ENCODE results near the gene DALRD3.
"Not testable (repeated sequence)": the region's sequence is repeated elsewhere in the genome, so short reads cannot be mapped to it uniquely, and the experiment has no call there.

Gene DALRD3

DNA sequence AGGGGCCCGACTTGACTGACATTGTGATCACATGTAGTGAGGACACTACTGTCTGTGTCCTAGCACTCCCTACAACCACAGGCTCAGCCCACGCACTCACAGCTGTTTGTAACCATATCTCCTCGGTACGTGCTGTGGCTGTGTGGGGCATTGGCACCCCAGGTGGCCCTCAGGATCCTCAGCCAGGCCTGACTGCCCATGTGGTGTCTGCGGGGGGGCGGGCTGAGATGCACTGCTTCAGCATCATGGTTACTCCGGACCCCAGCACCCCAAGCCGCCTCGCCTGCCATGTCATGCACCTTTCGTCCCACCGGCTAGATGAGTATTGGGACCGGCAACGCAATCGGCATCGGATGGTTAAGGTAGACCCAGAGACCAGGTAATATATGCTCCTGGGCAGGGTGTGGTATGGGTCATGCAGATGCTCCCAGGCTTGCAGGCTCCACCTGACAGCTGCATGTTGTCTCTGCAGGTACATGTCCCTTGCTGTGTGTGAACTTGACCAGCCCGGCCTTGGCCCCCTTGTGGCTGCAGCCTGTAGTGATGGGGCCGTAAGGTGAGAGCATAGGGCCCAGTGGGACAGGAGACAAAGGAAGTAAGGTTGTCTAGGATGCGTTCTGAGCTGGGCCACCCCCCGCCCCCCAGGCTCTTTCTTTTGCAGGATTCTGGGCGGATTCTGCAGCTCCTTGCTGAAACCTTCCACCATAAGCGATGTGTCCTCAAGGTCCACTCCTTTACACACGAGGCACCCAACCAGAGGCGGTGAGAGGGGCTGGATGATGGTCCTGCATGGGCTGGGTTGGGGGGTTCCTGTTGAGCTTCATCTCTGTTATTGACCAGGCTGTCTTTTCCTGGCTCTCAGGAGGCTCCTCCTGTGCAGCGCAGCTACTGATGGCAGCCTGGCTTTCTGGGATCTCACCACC, 4.4 kb downstream of the DALRD3 start:
- DNase-seq (ENCODE audit: extremely low spot score), result peak; percentile 52

DNA sequence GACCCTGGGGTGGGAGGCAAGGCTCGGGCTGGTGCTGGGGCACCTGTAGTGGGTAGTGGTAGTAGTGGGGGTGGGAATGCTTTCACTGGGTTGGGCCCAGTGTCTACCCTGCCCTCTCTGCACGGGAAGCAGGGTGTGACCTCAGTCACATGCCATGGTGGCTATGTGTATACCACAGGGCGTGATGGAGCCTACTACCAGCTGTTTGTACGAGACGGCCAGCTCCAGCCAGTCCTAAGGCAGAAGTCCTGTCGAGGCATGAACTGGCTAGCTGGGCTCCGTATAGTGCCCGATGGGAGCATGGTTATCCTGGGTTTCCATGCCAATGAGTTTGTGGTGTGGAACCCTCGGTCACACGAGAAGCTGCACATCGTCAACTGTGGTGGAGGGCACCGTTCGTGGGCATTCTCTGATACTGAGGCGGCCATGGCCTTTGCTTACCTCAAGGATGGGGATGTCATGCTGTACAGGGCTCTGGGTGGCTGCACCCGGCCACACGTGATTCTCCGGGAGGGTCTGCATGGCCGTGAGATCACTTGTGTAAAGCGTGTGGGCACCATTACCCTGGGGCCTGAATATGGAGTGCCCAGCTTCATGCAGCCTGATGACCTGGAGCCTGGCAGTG, 5.2 kb downstream of the DALRD3 start:
- no peak for DNase-seq (ENCODE audit: extremely low spot score)
- ChIA-PET CTCF (interaction anchor here (0.8 to 11.8 kb wide), 10 partner anchors 8 to 436 kb away, joined by 3 to 131 read pairs (median 4); partner anchors contain the start of genes DALRD3, NDUFAF3 and P4HTM), POLR2A (interaction anchor here (1.9 to 2.6 kb wide), 2 partner anchors 13 to 16 kb away, joined by 7 to 12 read pairs; partner anchors contain the start of gene IMPDH2)
- TF ChIP-seq, protein P1, sequence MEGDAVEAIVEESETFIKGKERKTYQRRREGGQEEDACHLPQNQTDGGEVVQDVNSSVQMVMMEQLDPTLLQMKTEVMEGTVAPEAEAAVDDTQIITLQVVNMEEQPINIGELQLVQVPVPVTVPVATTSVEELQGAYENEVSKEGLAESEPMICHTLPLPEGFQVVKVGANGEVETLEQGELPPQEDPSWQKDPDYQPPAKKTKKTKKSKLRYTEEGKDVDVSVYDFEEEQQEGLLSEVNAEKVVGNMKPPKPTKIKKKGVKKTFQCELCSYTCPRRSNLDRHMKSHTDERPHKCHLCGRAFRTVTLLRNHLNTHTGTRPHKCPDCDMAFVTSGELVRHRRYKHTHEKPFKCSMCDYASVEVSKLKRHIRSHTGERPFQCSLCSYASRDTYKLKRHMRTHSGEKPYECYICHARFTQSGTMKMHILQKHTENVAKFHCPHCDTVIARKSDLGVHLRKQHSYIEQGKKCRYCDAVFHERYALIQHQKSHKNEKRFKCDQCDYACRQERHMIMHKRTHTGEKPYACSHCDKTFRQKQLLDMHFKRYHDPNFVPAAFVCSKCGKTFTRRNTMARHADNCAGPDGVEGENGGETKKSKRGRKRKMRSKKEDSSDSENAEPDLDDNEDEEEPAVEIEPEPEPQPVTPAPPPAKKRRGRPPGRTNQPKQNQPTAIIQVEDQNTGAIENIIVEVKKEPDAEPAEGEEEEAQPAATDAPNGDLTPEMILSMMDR (IDR thresholded peaks at IDR 0.05; ENCODE audit: control extremely low read depth, extremely low read depth, low read depth, missing control alignments), result no peak

More for the DNA sequence above, 4.4 kb downstream of the DALRD3 start:
- POLR2A ChIA-PET, result interaction anchor here (1.0 to 2.6 kb wide), 3 partner anchors 15 to 24 kb away, joined by 3 to 12 read pairs (median 11); partner anchors contain the start of gene IMPDH2
- CTCF ChIA-PET, result interaction anchor here (1.1 to 11.8 kb wide), 8 partner anchors 7 to 435 kb away, joined by 3 to 131 read pairs (median 4); partner anchors contain the start of genes DALRD3, NDUFAF3 and P4HTM
- TF ChIP-seq, protein P1 (IDR thresholded peaks at IDR 0.05; ENCODE audit: control extremely low read depth, extremely low read depth, low read depth, missing control alignments), result peak; percentile 71

DNA sequence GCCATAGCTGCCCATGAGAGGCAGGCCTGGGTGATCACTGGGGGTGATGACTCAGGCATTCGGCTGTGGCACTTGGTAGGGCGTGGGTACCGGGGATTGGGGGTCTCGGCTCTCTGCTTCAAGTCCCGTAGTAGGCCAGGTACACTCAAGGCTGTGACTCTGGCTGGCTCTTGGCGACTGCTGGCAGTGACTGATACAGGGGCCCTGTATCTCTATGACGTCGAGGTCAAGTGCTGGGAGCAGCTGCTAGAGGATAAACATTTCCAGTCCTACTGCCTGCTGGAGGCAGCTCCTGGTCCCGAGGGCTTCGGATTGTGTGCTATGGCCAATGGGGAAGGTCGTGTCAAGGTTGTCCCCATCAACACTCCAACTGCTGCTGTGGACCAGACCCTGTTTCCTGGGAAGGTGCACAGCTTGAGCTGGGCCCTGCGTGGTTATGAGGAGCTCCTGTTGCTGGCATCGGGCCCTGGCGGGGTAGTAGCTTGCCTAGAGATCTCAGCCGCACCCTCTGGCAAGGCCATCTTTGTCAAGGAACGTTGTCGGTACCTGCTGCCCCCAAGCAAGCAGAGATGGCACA, 5.9 kb downstream of the DALRD3 start:
- DNase-seq (ENCODE audit: extremely low spot score), result no peak
- POLR2A ChIA-PET, result interaction anchor here (0.8 to 2.6 kb wide), 5 partner anchors 8 to 21 kb away, joined by 4 to 12 read pairs (median 7); partner anchors contain the start of genes IMPDH2 and NDUFAF3
- CTCF ChIA-PET, result interaction anchor here (0.8 to 11.8 kb wide), 8 partner anchors 7 to 436 kb away, joined by 3 to 131 read pairs (median 4); partner anchors contain the start of genes DALRD3, NDUFAF3 and P4HTM
- TF ChIP-seq, protein P1 (IDR thresholded peaks at IDR 0.05; ENCODE audit: control extremely low read depth, extremely low read depth, low read depth, missing control alignments), result no peak

DNA sequence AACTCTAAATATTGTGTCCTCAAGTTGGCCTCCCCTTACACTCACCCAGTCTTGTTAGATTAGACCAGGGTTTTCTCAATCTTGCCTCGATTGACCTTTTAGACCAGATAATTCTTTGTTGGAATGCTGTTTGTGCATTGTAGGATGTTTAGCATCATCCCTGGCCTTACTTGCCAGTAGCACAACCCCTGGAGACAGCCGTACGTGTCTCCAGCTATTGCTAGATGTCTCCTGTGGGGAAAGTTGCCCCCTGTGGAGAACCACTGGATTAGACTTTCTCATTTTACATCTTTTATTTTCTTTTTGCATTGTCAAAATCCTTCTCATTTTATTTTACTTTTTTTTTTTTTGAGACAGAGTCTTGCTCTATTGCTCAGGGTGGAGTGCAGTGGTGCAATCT, 9.0 kb downstream of the DALRD3 start:
- CTCF ChIA-PET, result interaction anchor here (4.0 to 11.8 kb wide), 3 partner anchors 11 to 21 kb away, joined by 16 to 131 read pairs (median 57); partner anchors contain the start of genes DALRD3, NDUFAF3 and P4HTM
- TF ChIP-seq, protein P1 (IDR thresholded peaks at IDR 0.05; ENCODE audit: control extremely low read depth, extremely low read depth, low read depth, missing control alignments), result no peak
- POLR2A ChIA-PET, result interaction anchor here (0.7 to 6.5 kb wide), 3 partner anchors 8 to 1600 kb away, joined by 4 to 50 read pairs (median 6); partner anchors contain the start of genes DALRD3 and NDUFAF3
- DNase-seq (ENCODE audit: extremely low spot score), result no peak

DNA sequence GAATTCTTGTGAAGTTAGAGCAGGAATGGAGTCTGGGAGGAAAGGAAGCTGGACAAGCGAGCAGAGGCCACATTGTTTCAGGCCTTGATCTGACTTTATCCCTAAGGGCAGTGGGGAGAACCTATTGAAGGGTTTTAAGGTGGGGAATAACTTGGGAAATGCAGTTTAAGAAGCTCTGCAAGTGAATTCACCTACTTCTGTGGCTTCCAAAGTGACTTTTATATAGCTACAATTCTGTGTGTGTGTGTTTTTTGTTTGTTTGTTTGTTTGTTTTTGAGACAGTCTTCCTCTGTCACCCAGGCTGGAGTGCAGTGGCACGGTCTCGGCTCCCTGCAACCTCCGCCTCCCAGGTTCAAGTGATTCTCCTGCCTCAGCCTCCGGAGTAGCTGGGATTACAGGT, 9.8 kb downstream of the DALRD3 start:
- ChIA-PET POLR2A (interaction anchor here (0.6 to 6.5 kb wide), 5 partner anchors 9 to 1600 kb away, joined by 3 to 50 read pairs (median 5); partner anchors contain the start of genes DALRD3 and NDUFAF3), CTCF (interaction anchor here (1.5 to 11.8 kb wide), 5 partner anchors 12 to 48 kb away, joined by 3 to 131 read pairs (median 16); partner anchors contain the start of genes DALRD3, NDUFAF3 and P4HTM)
- DNase-seq (ENCODE audit: extremely low spot score), result not testable (repeated sequence)

DNA sequence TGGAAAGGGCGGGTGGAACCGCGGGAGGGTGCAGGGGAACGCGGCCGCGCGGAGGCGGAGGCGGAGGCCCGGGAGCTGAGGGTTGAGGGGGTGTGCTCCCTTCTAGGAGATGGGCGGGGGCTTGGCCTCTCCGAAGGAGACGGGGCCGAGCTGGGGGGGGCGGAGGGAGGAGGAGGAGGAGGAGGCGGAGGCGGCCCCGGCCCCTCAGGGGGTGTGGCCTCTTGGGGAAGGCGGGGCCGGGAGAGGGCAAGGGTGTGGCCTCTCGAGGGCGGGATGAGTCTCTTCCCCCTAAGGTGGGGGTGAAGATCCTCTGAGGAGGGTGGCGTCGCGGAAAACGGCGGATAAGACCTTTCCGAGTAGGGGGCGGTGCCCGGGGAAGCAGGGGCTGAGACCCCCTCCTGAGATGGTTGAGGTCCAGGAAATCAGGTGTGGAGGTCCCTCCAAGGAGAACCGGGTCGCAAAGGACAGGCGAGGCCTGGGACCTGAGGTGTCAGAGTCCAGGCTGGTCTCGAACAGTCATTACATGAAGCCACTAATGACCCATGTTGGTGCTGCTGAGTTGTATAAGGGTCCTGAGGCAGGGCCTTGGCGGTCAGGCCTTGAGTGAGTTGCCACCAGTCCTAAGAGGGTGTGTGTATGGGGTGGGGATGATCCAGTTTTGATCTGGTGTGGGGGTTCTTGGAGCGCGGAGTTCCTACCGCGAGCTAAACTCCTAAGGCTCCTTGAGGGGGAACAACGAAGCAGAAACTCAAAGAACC, 10.4 kb downstream of the DALRD3 start:
- CTCF ChIA-PET, result interaction anchor here (0.9 to 11.8 kb wide), 11 partner anchors 11 to 572 kb away, joined by 3 to 131 read pairs (median 6); partner anchors contain the start of genes ARIH2, DALRD3, KLHDC8B and NDUFAF3
- POLR2A ChIA-PET, result interaction anchor here (0.6 to 6.5 kb wide), 10 partner anchors 9 to 1712 kb away, joined by 3 to 50 read pairs (median 6); partner anchors contain the start of genes DAG1, DALRD3, IMPDH2 and NDUFAF3
- peak; percentile 86 for DNase-seq (ENCODE audit: extremely low spot score)
- TF ChIP-seq, protein P1 (IDR thresholded peaks at IDR 0.05; ENCODE audit: control extremely low read depth, extremely low read depth, low read depth, missing control alignments), result no peak
